GM19397 (cell line): ENCODE results near the gene WDR86.

ENCODE experiments used
- ATAC-seq: cut with Tn5 transposase; IDR thresholded peaks from one replicate; pipeline ENCODE4 v1.9.1; 2021; ENCODE audit warnings: mild to moderate bottlenecking, moderate library complexity; ENCODE audit not compliant: unreplicated experiment

The WDR86 gene

DNA sequence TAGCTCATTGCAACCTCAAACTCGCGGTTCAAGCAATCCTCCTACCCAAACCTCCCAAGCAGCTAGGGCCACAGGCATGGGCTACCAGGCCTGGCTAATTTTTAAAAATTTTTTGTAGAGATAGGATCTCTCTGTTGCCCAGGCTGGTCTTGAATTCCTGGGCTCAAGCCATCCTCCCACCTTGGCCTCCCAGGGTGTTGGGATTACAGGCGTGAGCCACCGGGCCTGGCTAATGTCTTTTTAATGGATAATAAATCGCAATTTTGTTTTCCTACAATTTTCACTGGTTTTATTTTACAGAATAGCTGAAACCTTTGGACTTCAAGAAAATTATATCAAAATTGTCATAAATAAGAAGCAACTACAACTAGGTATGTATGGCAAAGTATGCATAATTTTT lies 57.3 kb downstream of the WDR86 start:
- no peak for ATAC-seq

- ATAC-seq = no peak
Observed at GRCh38 chr7:151351967-151352366, 57.9 kb downstream of the WDR86 start.

GRCh38 chr7:151351027-151351426 lies 58.8 kb downstream of the WDR86 start:
- no peak for ATAC-seq

DNA sequence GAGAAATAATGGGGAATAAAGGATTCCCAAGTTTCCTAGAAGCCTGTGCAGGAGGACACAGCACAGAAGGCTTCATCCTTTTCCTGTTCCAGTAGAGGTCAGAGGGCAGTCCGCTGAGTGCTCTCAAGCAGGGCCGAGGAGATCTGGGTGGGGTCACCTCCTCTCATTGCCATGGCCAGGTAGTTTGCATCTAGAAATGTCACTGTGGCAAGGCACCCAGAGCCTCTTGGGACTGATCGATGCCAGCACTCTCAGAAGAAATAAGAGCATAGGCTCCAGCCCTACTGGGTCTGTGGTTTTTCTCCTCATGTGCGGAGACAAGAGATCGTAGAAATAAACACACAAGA lies 60.4 kb downstream of the WDR86 start:
- peak; percentile 43 for ATAC-seq

DNA sequence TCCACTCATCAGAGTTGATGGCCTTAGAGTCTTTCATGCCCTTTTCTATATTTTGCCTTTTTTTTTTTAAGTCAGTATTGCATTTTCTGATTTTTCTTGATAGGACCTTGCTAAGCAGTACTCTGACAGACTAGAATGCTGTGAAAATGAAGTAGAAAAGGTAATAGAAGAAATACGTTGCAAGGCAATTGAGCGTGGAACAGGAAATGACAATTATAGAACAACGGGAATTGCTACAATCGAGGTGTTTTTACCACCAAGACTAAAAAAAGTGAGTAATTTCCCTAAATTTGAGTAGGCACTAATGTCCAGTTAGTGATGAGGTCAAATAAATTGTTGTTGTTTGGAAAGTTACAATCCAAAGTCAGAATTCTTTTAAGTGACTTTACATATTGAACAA lies 60.9 kb downstream of the WDR86 start:
- ATAC-seq = no peak

DNA sequence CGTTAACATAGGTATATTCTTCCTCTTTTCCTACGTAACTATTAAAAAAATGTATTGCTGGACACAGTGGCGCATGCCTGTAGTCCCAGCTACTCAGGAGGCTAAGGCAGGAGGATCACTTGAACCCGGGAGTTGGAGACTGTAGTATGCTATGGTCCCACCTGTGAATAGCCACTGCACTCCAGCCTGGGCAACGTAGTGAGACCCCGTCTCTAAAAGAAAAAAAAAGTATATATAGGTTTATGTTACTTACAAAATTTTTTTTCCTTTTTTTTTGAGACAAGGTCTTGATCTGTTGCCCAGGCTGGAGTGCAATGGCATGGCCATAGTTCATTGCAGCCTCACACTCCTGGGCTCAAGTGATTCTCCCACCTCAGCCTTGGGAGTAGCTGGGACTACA lies 62.6 kb downstream of the WDR86 start:
- ATAC-seq = no peak

DNA sequence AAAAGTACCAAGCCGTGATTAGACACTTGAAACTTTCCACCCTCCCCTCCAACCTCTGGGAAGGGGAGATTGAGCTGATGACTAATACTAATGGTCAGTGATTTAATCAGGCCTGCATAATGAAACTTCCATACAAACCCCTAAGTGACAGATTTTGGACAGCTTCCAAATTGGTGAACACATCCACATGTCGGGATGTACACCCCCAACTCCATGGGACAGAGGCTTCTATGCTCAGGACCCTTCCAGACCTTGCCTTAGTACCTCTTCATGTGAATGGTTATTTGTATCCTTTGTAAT lies 63.4 kb downstream of the WDR86 start:
- no peak for ATAC-seq

- no peak for ATAC-seq
Observed at GRCh38 chr7:151345576-151346469, 64.0 kb downstream of the WDR86 start.

GRCh38 chr7:151343516-151343915 lies 66.3 kb downstream of the WDR86 start:
- ATAC-seq = no peak

- ATAC-seq = no peak
Observed at GRCh38 chr7:151342811-151343210, 67.0 kb downstream of the WDR86 start.

- ATAC-seq = peak; percentile 37
Observed at GRCh38 chr7:151342102-151342646, 67.7 kb downstream of the WDR86 start.

GRCh38 chr7:151341357-151342101 lies 68.3 kb downstream of the WDR86 start, which contains the start of gene NUB1:
Gene NUB1 (plus strand): TSS chr7:151341812. CDS start chr7:151345350, 3,538 bp downstream.
- ATAC-seq = peak; percentile 62

DNA sequence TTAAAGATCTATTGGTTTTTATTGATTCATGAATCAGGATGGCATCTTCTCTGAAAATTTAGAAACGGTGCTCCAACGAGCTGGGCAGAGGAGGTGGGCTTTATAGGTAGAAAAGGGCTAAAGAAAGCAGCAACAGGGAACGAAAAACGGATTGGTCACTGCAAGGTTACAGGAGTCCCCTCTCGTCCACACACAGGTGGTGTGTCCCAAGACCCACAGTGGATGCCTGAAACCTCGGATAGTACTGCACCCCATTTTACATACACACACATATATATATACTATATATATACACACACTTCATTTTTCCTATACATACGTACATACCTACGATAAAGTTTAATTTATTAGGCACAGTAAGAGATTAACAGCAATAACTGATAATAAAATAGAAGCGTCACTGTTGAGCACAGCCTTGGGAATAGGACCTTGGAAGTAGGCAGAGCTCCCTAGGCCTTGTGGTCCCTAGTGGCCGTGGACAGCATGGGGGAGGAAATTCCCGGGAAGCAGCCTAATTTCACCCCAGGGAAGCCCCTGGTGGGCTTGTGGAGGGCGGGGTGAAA lies 69.0 kb downstream of the WDR86 start:
- ATAC-seq = no peak

- ATAC-seq = peak; percentile 35
Observed at GRCh38 chr7:151339651-151340382, 70.0 kb downstream of the WDR86 start.

- ATAC-seq = no peak
Observed at GRCh38 chr7:151338809-151339208, 71.0 kb downstream of the WDR86 start.

GRCh38 chr7:151337346-151337745 lies 72.5 kb downstream of the WDR86 start:
- no peak for ATAC-seq

DNA sequence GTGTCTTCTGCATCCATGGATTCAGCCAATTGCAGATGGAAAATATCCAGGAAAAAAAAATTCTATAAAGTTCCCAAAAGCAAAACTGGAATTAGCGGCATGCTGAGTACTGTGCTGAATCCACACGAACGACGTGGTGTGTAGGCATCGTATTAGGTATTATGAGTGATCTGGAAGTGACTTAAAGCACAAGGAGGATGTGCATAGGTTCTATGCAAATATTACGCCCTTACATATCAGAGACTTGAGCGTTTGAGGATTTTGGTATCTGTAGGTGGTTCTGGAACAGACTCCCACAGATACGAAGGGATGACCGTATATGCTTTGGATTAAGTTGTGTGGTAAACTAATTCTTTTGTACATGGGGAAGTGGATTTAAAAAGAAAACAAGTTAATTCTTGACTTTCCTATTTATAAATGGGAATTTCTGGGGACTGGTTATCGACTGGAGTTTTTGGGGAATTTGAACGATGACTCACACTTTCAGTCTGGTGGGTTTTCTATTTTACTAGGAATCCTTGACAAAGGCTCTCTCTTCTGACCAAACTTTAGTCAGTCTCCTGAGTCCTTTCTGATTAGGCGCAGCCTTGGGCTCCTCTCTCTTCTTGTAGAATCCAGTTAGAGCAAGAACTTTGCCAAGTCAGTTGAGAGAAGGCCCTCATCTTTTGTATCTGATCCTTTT lies 73.7 kb downstream of the WDR86 start:
- no peak for ATAC-seq

DNA sequence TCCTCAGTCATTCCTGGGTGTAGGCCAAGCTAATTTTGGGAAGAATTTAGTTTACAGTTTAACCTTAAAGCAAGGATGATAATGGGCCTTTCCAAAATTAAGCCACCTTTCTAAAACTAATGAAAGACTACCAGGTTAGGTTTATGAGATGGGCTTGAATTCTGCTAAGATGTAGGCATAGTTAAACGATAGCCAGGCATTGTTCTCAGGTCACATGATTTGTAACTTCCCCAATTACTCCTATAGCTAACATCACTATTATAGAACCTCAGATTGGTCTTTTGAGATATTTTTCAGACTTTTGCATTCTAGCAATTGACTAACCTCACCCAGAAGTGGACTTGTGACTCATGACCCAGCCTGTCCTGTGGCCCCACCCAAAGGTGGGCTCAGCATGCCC lies 75.2 kb downstream of the WDR86 start:
- ATAC-seq = no peak
